Measurements from ENCODE around the gene FCN1.

DNA sequence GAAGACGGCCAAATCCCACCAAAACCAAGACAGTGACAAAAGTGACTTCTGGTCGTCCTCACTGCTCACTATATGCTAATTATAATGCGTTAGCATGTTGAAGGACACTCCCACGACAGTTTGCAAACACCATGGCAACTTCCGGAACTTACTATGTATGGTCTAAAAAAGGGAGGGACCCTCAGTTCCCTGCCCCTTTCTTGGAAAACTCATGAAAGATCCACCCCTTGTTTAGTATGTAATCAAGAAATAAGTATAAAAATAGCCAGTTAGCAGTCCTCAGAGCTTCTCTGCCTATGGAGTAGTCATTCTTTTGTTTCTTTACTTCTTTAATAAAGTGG is 27.6 kb downstream of the FCN1 start:
- TF ChIP-seq POLR2A (IDR thresholded peaks at IDR 0.05), result no peak
- TF ChIP-seq, protein P1, sequence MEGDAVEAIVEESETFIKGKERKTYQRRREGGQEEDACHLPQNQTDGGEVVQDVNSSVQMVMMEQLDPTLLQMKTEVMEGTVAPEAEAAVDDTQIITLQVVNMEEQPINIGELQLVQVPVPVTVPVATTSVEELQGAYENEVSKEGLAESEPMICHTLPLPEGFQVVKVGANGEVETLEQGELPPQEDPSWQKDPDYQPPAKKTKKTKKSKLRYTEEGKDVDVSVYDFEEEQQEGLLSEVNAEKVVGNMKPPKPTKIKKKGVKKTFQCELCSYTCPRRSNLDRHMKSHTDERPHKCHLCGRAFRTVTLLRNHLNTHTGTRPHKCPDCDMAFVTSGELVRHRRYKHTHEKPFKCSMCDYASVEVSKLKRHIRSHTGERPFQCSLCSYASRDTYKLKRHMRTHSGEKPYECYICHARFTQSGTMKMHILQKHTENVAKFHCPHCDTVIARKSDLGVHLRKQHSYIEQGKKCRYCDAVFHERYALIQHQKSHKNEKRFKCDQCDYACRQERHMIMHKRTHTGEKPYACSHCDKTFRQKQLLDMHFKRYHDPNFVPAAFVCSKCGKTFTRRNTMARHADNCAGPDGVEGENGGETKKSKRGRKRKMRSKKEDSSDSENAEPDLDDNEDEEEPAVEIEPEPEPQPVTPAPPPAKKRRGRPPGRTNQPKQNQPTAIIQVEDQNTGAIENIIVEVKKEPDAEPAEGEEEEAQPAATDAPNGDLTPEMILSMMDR (IDR thresholded peaks at IDR 0.05), result no peak

Data from right lobe of liver (tissue), 4 donors.